ENCODE measurements around the gene GCNT2.

The GCNT2 gene

GRCh38 chr6:10668126-10668917 is 147.2 kb downstream of the GCNT2 start:
- DNase-seq: no peak

- DNase-seq: no peak
Observed at GRCh38 chr6:10676403-10676802, 155.3 kb downstream of the GCNT2 start.

GRCh38 chr6:10678456-10678855 is 157.3 kb downstream of the GCNT2 start:
- no peak for DNase-seq
